ENCODE results near the gene C1QTNF4. TPM values are rescaled to one million over a fixed set of nuclear protein-coding genes. Genes with fewer than 3 reads are reported as not detected.
A peak's percentile ranks its signal among the peaks of the same experiment; 100 is the strongest.

The C1QTNF4 gene
- total RNA-seq, 1 experiment from 2014 or later = 5.7 TPM

DNA sequence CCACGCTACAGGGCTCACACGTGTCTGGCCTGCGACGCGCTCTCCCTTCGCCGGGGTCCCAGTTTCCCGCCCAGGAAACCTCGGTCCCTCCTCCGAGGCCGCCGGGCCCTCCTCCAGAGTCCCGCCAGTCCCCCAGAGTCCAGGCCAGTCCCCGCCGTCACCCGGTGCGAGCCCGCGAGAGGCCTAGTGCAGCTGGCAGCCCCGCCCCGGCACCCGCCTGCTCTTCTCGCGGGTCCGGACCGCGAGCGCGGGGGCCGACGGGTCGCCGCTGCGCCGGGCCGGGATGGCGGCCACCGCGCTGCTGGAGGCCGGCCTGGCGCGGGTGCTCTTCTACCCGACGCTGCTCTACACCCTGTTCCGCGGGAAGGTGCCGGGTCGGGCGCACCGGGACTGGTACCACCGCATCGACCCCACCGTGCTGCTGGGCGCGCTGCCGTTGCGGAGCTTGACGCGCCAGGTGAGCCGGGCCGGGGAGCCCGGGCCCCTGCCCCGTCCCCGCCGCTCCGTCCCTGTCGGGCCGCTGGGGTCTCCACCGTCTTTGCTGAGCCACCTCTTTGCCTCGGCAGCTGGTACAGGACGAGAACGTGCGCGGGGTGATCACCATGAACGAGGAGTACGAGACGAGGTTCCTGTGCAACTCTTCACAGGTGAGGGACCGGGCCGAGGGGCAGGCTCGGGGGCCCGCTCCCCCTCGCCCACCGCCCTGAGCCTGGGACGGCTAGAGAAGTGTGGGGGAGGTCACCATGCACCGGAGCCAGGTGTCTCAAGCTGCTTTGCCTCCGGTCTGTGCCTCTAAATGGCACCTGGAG lies 28.7 kb downstream of the C1QTNF4 start, which contains the start of gene PTPMT1:
Gene PTPMT1, plus strand, starts transcription at position 260 of the 809 bp plus-strand sequence. Its CDS starts 24 bp downstream, at position 284.
- Histone ChIP-seq H3K18ac (ENCODE audit: insufficient read length, low read depth, low read length) (peak within 1 kb of the TSS; percentile 96), H2AFZ (ENCODE audit: low read length) (no peak within 1 kb of the TSS), H3K79me2 (ENCODE audit: insufficient read depth, low read length) (no peaks in the 10 kb centered on the region; the same call in 1 of the 2 replicates), H4K20me1 (ENCODE audit: control insufficient read depth, insufficient read depth, insufficient read length) (no peaks in the 10 kb centered on the region), H3K27ac (ENCODE audit: insufficient read length, low read depth, low read length) (no peak within 1 kb of the TSS), H3K79me1 (ENCODE audit: insufficient read depth, low read depth, low read length, poor library complexity, severe bottlenecking) (peaks cover 3% of the 10 kb centered on the region), H2BK15ac (ENCODE audit: low read depth, low read length) (no peak within 1 kb of the TSS), H4K5ac (ENCODE audit: insufficient read length, low read depth, low read length) (no peak within 1 kb of the TSS), H3K9me3 (ENCODE audit: control insufficient read depth, low read depth, low read length) (no peaks in the 10 kb centered on the region), H3T11ph (ENCODE audit: low read length) (no peak within 1 kb of the TSS), H2BK5ac (ENCODE audit: insufficient read length, low read length) (no peak within 1 kb of the TSS), H2BK20ac (ENCODE audit: low read depth, low read length, poor library complexity, severe bottlenecking) (no peak within 1 kb of the TSS), H2BK12ac (ENCODE audit: insufficient read length, low read depth, low read length) (no peak within 1 kb of the TSS), H3K56ac (ENCODE audit: insufficient read length, low read depth, low read length) (no peak within 1 kb of the TSS), H3K9ac (ENCODE audit: extremely low read depth, insufficient read length, low read length) (peak within 1 kb of the TSS; percentile 61), H4K8ac (replicated peaks; ENCODE audit: insufficient read length, low read depth, low read length) (no peak within 1 kb of the TSS), H3K4ac (ENCODE audit: low read depth, low read length) (no peak within 1 kb of the TSS), H3K23ac (ENCODE audit: insufficient read length, low read depth, low read length) (no peak within 1 kb of the TSS), H3K4me2 (ENCODE audit: insufficient read depth, insufficient read length, low read length) (peak within 1 kb of the TSS; percentile 53), H2BK120ac (ENCODE audit: low read depth, low read length, poor library complexity, severe bottlenecking) (no peak within 1 kb of the TSS), H3K14ac (ENCODE audit: insufficient read depth, low read length) (peak within 1 kb of the TSS; percentile 80), H3K23me2 (ENCODE audit: insufficient read length, low read depth, low read length, poor library complexity, severe bottlenecking) (no peaks in the 10 kb centered on the region), H3K27me3 (ENCODE audit: insufficient read depth, low read length) (no peaks in the 10 kb centered on the region), H4K91ac (ENCODE audit: insufficient read length, low read depth, low read length) (no peak within 1 kb of the TSS), H2AK5ac (ENCODE audit: insufficient read length, low read length) (no peak within 1 kb of the TSS), H3K4me1 (ENCODE audit: insufficient read depth, low read length) (no peaks in the 10 kb centered on the region)
- peak; percentile 74 for DNase-seq
- Mint-ChIP-seq H3K36me3 (ENCODE audit: insufficient read depth in 1 of 3, low read depth in 3 of 3) (peaks cover 3 to 22% (median 15%) of the 10 kb centered on the region in 3 experiments; a peak in 5 of 7 replicates), H3K9me3 (no peaks in the 10 kb centered on the region), H3K27ac (peak within 1 kb of the TSS; percentile 48 to 89 (median 51); a peak in 3 of 7 replicates), H3K27me3 (ENCODE audit: low read depth) (no peaks in the 10 kb centered on the region), H3K4me3 (peak within 1 kb of the TSS; percentile 88 to 91), H3K4me1 (peaks cover 8 to 10% of the 10 kb centered on the region in 2 experiments)
- no CpG with 5 or more reads among the region's 86 CpGs for WGBS (ENCODE audit: extremely low coverage, insufficient read length, low lambda C conversion rate)
- no peak for TF ChIP-seq CTCF (conservative IDR thresholded peaks at IDR 0.05)

All from H9 (cell line).